Hepatic stellate cell (primary cell): ENCODE results near the gene MGLL.
"Not testable (repeated sequence)": the region's sequence is repeated elsewhere in the genome, so short reads cannot be mapped to it uniquely, and the experiment has no call there.

Source experiments
- DNase-seq: peaks from one replicate; pipeline ENCODE4 v3.0.0; 2011; ENCODE audit warnings: low spot score

The MGLL gene

GRCh38 chr3:127689266-127689860, 133.0 kb downstream of the MGLL start:
- DNase-seq: no peak

GRCh38 chr3:127688416-127689265, 133.7 kb downstream of the MGLL start:
- no peak for DNase-seq

DNA sequence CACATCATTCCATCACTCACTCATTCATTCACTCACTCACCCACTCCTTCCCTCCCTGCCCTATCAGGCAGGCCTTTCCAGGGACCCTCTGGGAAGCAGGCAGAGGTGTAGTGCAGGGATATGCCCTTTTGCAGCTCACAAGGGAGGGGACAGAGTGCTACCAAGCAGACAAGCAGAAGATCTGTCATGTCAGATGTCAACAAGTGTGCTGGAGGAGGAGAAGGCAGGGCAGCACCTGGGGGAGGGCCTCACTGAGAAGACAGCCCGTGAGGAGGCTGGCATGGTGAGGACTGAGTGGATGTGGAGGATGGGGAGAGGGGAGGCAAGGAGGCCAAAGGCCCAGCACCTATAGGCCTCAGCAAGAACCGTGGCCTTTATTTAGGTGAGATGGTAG, 134.3 kb downstream of the MGLL start:
- no peak for DNase-seq

- no peak for DNase-seq
Measured at GRCh38 chr3:127687228-127687737, 135.0 kb downstream of the MGLL start.

DNA sequence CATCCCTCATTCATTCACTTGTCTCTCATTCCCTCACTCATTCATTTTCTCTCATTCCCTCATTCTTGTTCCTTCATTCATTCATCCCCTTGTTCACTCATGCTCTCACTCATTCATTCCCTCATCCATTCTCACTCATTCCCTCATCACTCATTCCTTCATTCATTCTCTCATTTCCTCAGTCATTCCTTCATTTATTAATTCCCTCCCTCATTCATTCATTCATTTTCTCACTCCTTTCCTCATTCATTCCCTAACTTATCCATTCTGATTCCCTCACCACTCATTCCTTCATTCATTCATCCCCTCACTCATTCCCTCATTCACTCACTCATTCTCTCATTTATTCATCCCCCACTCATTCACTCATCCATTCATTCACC, 135.8 kb downstream of the MGLL start:
- DNase-seq: no peak

GRCh38 chr3:127685708-127686511, 136.4 kb downstream of the MGLL start:
- DNase-seq: no peak

DNA sequence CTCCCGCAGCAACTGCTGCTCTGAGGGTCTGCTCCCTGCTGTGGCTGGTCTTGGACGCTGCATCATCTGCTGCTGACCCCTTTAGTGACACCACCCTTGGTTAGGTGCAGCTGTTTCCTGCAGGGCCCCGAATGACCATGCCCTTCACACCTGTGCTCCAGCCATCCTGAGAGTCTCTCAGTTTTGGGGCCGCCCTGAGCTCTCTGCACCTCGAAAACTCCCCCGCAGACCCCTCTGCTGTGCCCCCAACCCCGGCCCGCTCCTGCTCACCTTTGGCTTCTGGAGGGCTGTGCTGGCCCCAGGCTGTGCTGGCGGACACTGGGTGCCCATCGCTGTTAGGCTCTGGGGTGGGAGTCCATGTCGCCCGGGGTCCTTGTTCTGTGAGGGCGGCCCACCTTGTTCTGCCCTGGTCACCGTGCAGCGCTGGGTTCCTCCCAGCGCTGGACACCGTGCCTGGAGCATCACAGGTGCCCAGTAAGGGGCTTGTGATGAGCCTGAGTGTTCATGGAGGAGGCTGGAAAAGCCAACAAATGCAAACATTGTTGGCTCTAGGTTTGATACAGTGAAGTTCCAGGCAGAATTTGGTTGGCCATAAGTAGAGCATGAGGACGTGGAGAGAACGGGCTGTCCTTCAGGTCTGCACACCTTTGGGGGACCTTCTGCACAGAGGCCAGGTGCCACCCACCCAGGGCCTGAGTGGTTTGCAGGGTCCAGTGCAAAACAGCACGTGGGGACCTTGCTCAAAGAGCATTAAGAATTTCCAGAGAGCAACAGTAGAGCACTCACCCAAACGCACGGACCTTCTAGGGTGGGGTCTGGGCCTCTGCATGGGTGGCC, 137.2 kb downstream of the MGLL start:
- no peak for DNase-seq

DNA sequence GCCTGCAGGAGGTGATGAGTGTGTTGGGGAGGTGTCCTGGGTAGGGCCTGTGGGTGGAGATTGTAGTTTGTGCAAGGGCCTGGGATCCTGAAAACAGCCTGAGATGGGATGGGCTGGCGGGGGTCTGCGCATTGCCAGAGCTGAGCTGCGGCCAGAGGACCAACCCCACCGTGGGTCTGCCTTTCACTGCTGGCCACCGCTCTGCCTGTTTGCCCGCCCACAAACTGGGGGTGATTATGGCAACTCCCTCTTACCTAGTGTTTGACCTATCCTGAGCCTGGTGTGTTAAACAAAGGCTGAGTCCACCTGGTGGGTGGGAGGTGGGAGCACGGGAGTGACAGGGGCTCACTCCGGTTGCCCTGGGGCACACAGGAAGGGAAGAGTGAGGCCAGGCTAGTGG, 139.8 kb downstream of the MGLL start:
- no peak for DNase-seq

- DNase-seq: not testable (repeated sequence)
Measured at GRCh38 chr3:127682175-127682554, 140.2 kb downstream of the MGLL start.

DNA sequence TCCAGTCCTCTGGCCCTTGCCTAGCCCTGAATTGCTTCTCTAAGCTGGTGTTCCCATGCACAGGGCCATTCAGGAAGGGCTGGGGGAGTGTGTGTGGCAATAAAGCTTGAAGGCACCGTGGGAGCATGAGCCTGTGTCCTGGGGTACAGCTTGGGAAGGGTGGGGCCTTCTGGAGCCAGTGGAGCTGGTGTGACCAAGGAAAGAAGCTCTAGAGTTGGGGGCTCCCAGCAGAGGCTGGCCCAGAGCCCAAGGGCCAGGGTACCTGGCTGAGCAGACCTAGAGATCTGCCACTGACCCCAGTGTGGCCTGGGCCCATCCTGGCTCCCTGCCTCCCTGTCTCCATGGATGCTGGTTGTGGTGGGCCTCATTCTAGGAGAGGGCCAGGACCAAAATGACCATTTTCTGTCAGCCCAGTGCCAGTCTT, 141.5 kb downstream of the MGLL start:
- DNase-seq: no peak

DNA sequence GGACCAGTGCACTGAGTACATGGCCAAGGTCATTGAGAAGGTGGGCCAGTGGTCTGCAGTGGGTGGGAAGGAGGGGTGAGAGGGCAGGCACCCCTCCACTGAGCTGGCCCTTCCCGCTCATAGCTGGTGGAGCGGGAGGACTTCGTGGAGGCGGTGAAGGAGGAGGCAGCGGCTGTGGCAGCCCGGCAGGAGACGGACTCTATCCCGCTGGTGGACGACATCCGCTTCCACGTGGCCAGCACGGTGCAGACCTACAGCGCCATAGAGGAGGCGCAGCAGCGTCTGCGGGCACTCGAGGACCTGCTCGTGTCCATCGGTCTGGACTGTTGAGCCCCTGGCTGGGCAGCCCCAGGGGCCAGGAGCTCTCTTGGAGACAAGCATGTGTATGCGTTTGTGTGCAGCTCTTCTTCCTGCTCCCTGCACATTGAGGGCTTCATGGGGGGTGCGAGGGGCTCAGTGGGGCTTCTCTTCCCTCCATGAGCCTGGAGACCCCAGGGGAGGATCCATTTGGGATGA, 142.1 kb downstream of the MGLL start:
- DNase-seq: no peak

- DNase-seq: no peak
Measured at GRCh38 chr3:127679534-127680145, 142.7 kb downstream of the MGLL start.

DNA sequence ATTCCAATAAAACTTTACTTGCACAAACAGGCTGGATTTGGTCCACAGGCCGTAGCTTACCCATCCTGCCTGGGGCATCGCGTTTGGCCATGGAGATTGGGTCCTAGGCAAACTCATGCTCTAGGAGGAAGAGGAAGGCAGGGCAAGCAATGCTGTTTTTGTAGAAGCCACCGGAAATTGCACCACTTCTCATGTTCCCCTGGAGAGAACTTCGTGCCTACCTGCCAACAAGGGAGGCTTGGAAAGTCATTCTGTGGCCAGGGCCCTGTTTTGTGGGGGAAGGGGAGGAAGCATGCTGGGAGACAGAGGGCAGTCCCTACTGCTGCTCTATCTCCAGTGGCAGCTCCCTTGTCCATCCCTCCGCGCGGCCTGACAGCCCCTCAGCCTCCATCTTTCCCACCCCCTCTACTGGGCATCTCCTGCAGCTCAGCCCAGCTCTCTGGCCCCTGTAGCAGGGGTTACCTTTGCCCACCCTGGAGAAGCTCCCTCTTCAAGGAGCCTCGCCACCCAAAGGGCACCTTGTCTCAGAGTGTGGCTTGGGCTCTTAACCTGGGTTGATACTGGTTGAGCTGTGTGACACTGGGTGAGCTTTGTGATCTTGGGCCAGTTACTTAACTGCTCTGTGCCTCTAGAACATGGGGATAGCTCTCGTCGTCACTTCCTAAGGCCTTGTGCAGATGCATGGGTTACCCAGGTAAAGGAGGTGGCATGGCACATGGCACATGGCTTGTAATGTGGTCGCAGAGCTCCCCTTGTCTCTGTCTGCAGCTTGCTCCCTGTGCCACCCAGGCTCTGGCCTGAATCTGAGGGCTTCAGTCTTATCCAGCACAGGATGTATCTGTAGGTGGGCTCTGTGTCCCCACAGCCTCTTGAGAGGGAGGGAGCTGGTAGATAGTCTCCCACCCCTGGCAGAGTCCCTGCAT, 143.4 kb downstream of the MGLL start:
- no peak for DNase-seq

DNA sequence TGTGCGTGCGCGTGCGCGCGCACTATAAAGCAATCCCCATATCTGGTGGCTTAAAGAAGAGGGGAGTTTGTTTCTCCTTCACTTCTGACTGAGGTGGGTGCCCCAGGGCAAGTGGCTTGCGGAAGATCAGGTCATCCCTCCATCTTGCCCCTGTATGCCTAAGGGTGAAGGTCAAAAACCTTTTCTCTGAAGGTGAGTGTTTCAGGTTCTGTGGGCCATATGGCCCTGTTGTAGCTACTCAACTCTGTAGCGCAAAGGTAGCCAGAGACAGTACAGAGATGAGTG, 144.1 kb downstream of the MGLL start:
- DNase-seq: no peak

- DNase-seq: no peak
Measured at GRCh38 chr3:127677541-127678314, 144.6 kb downstream of the MGLL start.

DNA sequence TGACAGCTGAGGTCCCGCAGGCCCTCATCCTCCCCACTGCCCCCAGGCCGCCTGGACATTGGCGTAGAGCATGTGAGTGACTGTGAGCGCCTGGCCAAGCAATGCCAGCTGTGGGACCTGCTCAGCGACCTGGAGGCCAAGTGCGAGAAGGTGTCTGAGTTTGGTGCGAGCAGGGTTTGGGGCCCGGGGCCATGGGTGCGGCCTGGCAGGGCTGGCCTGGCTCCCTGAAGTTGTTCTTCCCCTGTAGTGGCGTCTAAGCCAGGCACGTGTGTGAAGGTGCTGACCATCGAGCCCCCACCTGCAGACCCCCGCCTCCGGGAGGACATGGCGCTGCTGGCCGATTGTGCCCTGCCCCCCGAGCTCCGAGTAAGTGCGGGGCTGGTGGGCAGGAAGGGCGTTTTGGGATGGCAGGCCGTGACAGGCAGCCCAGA, 145.4 kb downstream of the MGLL start:
- no peak for DNase-seq

DNA sequence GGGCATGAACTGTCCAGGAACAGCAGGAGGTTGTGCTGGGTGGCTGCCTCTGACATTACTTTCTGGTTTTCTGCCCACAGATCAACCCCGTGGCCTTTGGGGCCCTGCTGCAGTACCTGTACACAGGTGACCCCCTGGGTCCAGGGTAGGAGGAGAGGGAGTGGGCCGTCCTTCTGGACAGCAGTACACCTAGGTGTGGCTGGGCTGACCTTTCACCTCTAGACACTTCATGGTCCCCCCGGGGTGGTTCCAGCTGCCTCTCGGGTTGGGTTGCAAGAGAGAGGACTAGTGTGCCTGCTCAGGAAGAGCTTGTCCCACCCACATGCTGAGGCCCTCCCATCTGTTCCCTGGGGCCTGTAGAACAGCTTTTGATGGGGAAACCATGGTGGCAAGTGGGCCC, 145.9 kb downstream of the MGLL start:
- DNase-seq: no peak

- DNase-seq: no peak
Measured at GRCh38 chr3:127675651-127676391, 146.5 kb downstream of the MGLL start.

DNA sequence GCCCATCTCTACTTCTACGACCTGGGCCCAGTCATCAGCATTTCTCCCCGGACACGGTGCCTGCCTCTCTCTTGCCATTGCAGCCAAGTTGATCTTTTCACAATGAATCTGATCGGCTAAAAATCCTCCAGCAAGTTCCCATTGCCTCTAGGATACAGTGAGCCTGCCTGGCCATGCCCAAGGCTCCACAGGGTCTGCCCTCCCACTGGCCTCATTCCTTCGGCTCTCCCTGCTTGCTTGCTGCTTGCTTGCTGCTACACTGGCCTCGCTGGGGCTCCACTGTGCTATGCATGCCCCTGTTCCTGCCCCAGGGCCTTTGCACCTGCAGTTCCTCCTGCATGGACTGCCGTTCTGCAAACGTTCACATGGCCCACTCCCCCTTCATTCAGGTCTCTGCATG, 147.5 kb downstream of the MGLL start:
- no peak for DNase-seq
